Upper lobe of left lung (tissue), 4 donors: Measurements from ENCODE around the gene ZNF853.

ENCODE experiments used
- CTCF ChIP-seq, 6 experiments: fragments of 450-650 bp in 4 of 6; fragments of 200-600 bp in 2 of 6; sonication (generic) in 2 of 6; IDR thresholded peaks; one replicate each; pipeline ENCODE4 v1.5.1; 2016 to 2019; ENCODE audit warnings: antibody characterized with exemption in 6 of 6
- EP300 ChIP-seq, 4 donors: sonication (generic); formaldehyde crosslinking; IDR thresholded peaks; one replicate each; pipeline ENCODE4 v1.5.1; 2017; ENCODE audit warnings: antibody characterized with exemption in 4 of 4, control low read depth in 2 of 4
- POLR2A ChIP-seq, 4 donors: fragments of 450-650 bp; IDR thresholded peaks; one replicate each; pipeline ENCODE4 v1.5.1; 2016 to 2017; ENCODE audit warnings: antibody characterized with exemption in 4 of 4, mild to moderate bottlenecking in 2 of 4

- TF ChIP-seq POLR2A (IDR thresholded peaks at IDR 0.05), result no peak
- no peak for TF ChIP-seq EP300 (IDR thresholded peaks at IDR 0.05)
- no peak for TF ChIP-seq CTCF (IDR thresholded peaks at IDR 0.05)
These were observed at the start of gene ZNF853 for GRCh38 chr7:6614953-6615722.
